Measurements from ENCODE around the gene GFY. TPM values are rescaled to one million over a fixed set of nuclear protein-coding genes. Genes with fewer than 3 reads are reported as not detected.
"Not testable (repeated sequence)": the region's sequence is repeated elsewhere in the genome, so short reads cannot be mapped to it uniquely, and the experiment has no call there.

The GFY gene
- total RNA-seq, 4 donors from 2014 or later = not detected

GRCh38 chr19:49440439-49441209 is 15.4 kb downstream of the GFY start:
- ATAC-seq (ENCODE audit: low FRiP score) = no peak
- DNase-seq (ENCODE audit: low spot score) = no peak
- TF ChIP-seq CTCF (IDR thresholded peaks at IDR 0.05) = no peak

- ATAC-seq (ENCODE audit: low FRiP score) = no peak
- no peak for TF ChIP-seq CTCF (IDR thresholded peaks at IDR 0.05)
- no peak for DNase-seq (ENCODE audit: low spot score)
Observed at GRCh38 chr19:49441210-49441959, 16.2 kb downstream of the GFY start, which contains the start of gene SLC17A7. Gene SLC17A7 (minus strand): TSS chr19:49441527. CDS start chr19:49441379, 148 bp downstream.

- ATAC-seq (ENCODE audit: low FRiP score) (no peak), DNase-seq (ENCODE audit: low spot score) (no peak)
- TF ChIP-seq CTCF (IDR thresholded peaks at IDR 0.05) = no peak
Observed at GRCh38 chr19:49441960-49442350, 16.8 kb downstream of the GFY start.

GRCh38 chr19:49442354-49442753 is 17.2 kb downstream of the GFY start:
- no peak for TF ChIP-seq CTCF (IDR thresholded peaks at IDR 0.05)
- DNase-seq (ENCODE audit: low spot score) (no peak), ATAC-seq (ENCODE audit: low FRiP score) (peak; percentile 24)

GRCh38 chr19:49442771-49443365 is 17.7 kb downstream of the GFY start:
- ATAC-seq (ENCODE audit: low FRiP score) = peak; percentile 86
- TF ChIP-seq CTCF (IDR thresholded peaks at IDR 0.05) = no peak
- peak; percentile 87 for DNase-seq (ENCODE audit: low spot score)

GRCh38 chr19:49443366-49444099 is 18.3 kb downstream of the GFY start:
- DNase-seq (ENCODE audit: low spot score) = peak; percentile 84
- ATAC-seq (ENCODE audit: low FRiP score) = peak; percentile 90
- peak in 2 of 3 donors; percentile 8 to 47 for TF ChIP-seq CTCF (IDR thresholded peaks at IDR 0.05)

GRCh38 chr19:49444100-49444700 is 19.0 kb downstream of the GFY start:
- not testable (repeated sequence) for ATAC-seq (ENCODE audit: low FRiP score); DNase-seq (ENCODE audit: low spot score)
